Activated CD4-positive, CD25-positive, alpha-beta regulatory T cell (primary cell): ENCODE data around the gene B3GALT6.

Experiments
- DNase-seq, 4 experiments: peaks; one replicate each; lab custom pipeline; 2025; lab: John Stamatoyannopoulos, UW

The B3GALT6 gene

DNA sequence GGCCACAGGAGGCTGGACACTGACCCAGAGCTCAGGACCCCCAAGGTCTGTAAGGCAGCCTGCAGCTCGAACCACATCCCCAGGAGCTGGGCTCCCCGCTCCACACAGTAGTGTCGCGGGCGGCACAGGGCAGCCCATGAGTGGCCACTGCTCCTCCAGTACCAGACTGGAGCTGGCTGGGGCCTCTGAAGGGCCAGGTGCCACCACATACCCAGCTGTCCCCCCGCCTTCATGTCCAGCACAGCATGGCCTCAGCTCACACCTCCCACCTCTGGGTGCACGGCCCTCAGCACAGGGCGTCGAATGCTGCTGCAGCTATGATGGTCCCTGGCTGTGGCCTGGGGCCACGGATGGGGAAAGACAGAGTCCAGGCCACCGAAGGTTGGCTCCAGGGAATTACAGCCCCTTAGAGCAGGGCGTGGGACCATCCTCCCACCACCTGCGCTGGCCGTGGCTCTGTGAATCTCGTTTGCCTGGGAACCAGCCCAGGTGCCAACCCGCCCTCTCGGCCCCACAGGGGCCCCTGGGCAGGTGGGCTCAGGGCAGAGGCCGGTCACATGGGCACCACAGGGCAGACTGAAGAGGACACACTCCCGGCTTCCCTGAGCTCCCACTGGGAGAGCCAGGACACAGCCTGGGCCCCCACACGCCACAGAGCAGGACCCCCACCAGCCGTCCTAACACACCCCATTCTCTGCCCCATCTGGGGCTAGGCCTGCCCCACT, 16.0 kb upstream of the B3GALT6 start:
- DNase-seq, result no peak

DNA sequence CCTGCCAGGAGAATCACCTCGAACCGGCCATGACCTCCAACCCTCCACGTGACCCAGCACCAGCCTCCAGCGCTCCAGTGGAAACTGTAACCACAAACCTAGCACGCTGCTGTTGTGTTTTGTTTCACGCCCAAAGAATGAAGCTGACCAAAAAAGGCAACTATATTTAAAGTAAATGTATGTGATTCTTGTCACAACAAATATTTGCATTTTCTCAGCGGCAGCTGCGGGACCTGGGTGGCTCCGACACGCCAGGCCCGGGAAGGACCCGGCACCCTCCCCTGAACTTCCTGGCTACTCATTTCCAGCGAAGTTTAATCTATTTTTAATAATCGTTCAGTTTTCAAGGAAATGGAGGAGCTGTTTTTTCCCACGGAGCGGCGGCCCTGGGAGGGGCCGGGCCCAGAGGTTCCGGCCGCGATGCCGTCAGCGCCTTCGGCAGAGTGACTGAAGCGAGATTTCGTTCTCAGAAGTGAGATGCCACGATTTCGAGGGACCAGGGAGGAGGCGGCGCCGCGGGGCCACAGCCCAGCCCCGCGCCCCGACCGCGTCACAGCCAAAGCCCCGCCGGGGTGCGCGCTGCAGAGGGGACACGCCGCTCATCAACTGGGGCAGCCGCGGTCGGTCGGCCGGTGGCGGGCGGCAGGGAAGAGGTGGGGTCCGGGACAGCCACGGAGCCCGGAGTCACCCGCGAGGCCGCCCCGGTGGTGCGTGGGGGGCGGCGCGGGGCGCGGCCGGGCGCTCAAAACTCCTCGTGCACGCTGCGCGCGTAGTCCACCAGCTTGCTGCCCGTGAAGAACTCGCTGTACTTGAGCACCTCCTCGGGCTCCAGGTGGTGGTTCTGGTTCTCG, 15.0 kb upstream of the B3GALT6 start:
- no peak for DNase-seq

DNA sequence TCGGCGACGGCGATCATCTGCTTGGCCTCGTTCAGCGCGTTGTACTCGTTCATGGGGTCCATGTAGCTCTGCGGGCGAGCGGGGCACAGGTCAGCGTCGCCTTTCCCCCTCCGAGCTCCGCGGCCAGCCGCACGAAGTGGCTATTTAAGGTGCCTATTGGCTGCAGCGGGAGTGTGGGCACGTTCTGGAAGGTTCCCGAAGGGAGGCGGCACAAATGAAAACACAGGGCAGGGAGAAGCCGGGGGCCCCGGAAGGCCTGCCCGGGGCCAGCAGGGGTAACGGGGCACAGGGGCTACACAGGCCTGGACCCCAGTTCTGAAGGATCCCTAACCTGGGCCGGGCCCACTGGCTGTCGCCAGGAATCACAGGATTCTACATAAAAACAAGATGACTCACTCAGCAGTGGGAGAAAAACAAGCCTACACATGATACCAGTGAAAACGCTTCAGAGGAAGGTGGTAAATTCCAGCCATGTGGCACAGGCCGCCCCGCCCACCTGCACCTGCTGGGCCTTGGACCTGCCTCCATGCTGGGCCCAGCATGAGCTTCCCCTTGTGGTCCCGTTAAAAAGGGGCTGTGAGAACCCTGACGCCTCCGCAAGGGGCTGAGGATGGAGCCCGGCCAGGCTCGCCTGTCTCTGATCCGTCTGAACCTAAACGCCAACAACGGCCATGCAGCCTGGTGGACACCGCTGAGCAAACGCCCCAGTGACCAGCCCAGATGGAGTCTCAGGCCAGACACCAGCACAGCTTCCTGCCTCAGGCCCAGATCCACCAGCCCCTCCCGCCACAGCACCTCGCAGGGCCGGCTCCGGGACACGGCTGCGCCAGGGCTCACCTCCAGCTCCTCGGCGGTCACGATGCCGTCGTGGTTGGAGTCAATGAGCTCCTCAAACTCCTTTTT, 14.2 kb upstream of the B3GALT6 start:
- DNase-seq, result no peak

DNA sequence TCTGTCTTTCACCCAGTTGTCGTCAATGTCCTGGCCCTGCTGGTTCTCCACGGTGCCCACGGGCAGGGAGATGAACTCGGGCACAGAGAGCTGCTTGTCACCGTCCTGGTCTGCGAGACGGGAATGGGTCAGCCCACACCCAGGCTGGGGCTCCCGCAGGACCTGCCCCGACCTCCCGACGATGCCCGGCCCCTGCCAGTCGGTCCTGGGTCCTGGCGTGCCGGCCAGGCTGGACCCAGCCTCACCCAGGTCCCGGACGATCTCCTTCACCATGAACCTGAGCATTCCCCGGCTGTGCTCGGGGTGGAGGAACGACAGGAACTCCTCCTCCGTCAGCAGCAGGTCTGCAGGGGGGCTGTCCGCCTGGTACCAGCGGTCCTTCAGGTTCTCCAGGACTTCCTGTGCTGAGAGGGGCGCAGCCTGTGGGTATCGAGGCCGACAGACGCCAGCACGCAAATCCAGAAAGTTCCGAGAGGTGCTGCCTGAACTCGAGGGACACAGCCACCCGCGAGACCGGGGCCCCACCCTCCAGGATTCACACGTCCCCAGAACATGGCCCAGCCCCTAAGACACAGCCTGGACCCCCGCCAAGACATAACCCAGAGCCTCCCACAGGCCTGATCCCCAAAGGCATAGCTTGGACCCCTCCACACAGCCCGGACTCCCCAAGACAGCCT, 13.4 kb upstream of the B3GALT6 start:
- DNase-seq, result no peak

DNA sequence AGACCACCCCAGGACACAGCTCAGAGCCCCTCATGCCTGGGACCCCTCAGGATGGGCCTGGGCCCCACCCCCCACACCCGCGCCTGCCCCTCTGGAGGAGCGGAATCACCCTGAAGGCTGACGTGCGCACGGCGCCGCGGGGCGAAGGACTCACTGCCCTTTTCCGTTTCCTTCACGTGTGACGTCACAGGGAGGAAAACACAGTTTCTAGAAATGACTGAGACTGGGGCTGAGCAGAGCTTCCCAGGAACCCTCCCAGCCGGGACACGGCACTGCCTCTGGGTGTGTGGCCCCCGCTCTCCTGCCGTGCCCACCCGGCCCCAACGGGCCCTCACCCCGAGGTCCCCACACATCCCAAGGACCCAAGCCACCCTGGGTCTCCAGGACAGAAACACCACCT, 12.7 kb upstream of the B3GALT6 start:
- peak in 1 of 4 experiments; percentile 30 for DNase-seq

DNA sequence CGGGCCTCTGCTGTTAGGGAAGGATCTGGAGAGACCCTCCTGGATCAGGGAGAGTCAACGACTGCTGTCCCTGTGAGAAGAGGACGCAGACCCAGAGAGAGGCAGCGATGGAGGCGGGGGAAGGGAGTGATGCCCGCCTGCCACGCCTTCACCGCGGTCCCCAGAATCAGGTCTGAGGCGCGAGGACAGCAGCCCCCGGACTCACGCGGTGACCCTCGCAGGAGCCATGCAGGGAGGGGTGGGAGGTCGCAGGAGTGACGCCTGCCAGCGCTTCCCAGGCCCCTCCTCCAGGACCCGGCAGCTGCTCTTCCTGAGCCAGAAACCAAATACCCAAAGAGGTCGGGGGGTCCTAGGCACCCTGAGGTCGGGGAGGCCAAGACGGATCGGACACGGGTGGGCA, 11.8 kb upstream of the B3GALT6 start:
- no peak for DNase-seq

DNA sequence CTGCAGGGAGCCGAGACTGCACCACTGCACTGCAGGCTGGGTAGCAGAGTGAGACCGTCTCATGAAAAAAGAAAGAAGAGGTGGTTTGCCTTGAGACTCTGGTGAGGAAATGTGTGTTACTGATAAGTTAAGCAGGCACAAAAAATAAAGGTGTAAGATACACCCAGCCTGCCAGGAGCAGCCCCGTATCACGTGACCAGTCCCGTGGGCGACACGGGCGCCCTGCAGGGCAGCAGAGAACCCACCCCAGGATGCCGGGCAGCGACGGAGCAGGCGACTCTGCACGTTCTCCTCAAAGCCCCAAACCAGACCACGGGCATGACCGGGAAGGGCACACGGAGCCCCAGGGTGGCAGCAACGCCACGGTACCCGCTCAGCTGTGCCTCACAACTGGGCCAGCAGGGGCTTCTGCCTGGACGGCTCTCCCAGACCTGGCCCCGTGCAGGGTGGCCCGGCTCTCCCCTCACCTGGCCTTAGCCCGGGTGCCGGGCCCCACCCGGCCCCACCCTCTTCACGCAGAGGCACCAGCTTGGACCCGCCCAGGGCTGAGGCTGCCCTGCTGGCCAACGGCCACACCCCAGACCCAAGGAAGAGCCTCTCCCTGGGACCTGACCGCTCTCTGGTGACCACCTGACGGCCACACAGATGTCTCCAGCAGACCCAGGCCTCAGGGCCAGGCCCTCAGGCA, 10.0 kb upstream of the B3GALT6 start:
- no peak for DNase-seq

DNA sequence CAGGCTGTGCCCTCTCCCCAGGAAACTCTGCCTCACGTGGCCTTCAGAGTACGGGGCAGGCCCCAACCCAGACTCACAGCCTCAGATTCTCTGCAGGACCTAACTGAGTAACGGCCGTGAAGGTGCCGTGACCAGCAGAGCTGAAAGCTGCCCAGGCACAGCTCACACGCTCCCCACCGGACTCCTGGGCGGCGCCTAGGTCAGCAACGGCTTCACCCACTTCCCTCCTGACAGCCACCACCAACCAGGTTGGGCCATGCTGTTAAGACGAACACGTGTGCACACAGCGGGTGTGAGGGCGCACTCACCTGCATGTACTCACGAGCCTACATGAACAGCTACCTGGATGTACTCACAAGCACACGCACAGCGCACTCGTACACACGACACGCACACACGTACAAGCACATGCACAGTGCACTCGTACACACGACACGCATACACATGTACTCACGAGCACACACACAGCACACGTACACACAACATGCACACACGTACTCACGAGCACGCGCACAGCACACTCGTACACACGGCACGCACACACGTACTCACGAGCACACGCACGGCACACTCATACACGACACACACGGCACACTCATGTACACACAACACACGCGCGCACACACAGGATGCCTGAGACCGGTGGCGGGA, 9.3 kb upstream of the B3GALT6 start:
- DNase-seq, result no peak

DNA sequence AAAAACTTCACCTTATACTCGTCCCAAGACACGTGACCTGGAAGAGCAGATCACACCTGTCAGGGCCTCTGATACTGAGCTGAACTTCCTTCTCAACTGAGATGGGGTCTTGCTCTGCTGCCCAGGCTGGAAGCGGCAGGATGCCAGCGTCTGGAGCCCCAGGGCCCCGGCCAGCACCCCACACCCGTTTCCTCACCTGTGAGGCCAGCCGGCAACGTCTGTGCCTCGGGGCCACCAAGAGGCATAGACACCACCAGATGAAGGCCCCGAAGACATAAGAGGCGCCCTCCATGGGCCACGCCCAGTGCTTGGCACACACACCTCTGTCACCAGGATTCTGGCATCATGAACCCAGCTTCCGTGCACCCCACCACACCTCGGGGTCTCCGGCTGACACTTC, 8.7 kb upstream of the B3GALT6 start:
- no peak for DNase-seq

DNA sequence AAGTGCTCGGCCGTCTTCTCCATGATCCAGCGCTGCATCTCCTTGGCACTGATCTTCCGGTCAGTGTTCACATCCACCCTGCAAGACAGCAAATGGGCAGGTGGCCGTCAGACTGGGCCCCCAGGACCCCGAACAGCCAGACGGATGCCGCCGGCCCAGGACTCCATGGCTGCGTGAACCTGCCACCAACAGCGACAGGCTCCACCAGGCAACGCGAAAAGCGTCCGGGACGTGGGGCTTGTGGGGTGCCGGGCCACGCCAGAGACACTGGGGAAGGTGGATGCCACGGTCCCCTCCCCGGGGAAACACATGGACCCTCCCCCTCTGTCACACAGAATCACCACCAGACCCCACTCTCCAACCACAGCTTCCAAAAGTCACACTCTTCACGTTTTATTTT, 8.1 kb upstream of the B3GALT6 start:
- DNase-seq, result no peak

DNA sequence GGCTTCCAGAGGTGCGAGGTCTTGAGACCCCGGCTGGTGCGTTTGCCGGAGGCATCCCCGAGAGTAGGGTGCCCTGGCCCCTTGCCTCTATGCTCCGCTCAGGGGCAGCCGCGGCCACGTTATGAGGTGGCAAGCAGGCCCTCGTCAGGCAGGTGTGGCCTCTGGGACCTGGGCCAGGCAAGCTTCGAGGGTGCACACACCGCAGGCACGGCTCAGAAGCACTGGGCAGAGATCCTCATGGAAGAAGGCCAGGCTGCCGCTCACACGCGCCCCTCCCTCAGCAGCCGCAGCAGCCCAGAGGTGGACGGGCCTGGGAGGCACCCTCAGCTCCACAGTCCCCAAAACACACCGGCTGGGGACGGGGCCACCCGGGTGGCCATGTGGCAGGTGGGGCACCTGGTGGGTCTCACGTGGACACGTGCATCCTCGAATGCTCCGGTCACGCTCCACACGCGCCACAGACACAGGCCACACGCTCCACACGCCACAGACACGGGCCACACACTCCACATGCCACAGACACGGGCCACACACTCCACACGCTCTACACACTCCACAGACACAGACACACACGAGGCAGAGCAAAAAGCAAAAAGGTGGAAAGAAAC, 6.7 kb upstream of the B3GALT6 start:
- no peak for DNase-seq

DNA sequence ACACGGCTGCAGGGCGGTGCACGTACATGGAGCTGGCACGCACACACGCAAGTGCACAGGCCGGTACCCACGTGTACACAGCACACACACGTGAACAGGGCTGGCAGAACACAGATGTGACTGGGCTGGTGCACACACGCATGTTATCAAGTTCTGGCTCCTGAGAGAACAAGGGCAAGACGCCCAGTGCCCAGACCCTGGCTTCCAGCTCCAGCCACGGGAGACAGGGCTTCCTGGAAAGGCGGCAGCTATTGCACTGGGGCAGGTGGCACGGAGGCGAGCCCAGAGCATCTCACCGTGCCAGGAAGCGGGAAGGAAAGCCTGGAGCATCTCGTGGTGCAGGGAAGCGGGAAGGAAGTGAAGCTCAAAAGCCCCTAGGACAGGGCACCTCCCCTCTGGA, 6.1 kb upstream of the B3GALT6 start:
- no peak for DNase-seq

DNA sequence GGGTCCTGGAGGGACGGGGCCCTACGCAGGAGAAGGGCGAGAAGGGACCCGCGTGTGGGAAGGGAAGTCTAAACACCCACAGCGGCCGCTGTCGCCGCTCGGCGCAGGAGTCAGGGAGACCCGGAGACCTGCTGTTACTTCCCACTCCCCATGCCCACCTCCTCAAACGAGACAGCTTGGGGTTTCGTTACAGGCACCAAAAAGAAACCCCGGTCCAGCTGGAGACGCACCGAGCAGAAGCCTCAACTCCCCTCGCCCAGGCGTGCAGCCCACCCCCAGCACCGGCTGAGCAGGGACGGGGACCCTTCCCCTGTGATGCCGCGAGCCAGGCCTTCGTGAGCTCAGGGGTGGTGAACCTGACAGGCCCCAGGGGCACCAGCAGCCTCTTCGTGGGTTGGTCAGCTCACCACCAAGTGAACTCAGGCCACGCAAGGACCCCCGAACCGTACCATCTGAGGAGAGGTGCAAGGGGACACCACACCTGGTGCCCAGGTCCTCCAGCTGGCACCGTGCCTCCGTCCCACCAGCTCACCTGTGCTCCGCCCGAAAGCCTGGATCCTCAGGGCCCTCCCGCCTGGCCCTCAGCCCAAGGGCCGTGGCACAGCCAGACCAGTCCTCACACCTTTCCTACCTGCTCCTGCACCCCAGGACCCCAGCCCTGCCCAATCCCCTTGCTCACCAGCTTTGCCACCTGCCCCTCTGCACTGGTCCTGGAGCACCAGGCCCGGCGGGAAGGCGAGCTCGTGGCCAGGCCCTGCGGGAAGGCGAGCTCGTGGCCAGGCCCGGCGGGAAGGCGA, 5.3 kb upstream of the B3GALT6 start:
- no peak for DNase-seq

DNA sequence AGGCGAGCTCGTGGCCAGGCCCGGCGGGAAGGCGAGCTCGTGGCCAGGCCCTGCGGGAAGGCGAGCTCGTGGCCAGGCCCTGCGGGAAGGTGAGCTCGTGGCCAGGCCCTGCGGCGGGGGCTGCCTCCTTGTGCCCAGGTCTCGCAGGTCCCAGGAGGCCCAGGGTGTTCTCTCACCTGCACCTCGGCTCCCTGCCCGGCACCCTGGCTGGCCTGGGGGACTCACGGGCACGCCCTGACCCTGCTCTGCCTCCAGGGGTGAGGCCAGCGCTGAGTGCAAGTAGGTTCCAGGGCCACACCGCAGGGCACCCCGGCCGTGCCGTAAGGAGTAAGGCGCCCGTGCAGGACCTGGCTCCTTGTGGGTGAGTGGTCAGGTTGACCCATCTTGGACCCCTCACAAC, 4.7 kb upstream of the B3GALT6 start:
- no peak for DNase-seq

DNA sequence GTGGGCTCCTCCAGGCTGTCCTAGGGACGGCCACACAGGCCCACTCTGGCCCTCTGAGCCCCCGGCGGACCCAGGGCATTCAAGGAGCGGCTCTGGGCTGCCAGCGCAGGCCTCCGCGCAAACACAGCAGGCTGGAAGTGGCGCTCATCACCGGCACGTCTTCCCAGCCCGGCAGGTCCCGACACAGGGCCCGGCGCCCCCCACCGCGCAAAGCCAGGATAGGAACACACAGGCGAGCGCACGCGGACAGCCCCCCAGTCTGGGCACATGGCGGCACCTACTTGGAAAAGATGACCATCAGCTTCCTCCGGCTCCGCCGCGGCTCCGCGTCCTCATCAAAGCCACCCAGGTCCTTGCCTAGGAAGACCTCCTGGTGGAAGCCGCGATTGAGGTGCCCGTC, 3.9 kb upstream of the B3GALT6 start:
- no peak for DNase-seq

DNA sequence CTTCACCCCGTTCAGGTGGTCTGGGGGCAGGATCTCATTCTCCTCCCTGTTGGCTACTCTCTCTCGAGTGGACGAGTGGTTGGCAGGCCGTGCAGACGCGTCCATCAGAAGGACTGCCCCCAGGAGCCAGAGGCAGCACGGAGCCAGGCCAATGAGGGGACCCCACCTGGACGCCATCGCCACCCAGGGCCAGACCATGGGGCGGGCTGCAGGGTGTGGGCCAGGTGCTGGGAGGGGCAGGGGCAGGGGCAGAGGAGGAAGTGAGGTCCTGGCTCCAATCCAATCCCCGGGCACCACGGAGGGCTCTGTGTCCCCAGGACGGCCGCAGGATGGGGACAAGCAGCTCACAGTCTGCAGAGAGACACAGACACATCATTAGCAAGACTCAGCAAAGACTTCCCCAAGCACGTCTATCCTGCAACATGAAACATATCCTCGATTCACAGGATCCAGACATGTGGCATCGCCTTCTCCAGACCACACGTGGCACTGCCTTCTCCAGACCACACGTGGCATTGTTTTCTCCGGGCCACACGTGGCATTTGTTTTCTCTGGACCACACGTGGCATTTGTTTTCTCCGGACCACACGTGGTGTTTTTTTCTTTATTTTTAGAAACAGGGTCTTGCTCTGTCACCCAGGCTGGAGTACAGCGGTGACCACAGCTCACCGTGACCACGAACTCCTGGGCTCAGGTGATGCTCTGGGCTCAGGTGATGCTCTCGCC, 3.3 kb upstream of the B3GALT6 start:
- DNase-seq, result no peak

DNA sequence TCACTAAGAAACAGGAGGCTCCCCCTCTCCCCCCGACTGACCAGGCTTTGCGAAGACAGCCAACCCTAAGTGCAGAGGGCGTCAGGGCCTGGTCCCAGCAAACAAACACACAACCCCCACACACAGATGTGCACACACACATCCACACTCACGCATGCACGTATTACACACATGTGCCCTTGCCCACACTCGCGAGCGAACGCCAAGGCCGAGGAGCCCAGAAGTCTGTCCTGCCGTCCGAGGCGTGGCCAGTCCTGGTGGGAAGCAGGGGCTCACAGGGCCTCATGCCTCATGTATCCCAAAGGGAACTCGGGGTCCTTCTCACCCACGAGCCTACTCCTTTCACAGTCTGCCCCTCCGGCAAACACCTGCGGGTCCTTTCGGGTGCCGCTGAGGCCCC, 2.3 kb upstream of the B3GALT6 start:
- DNase-seq, result no peak

DNA sequence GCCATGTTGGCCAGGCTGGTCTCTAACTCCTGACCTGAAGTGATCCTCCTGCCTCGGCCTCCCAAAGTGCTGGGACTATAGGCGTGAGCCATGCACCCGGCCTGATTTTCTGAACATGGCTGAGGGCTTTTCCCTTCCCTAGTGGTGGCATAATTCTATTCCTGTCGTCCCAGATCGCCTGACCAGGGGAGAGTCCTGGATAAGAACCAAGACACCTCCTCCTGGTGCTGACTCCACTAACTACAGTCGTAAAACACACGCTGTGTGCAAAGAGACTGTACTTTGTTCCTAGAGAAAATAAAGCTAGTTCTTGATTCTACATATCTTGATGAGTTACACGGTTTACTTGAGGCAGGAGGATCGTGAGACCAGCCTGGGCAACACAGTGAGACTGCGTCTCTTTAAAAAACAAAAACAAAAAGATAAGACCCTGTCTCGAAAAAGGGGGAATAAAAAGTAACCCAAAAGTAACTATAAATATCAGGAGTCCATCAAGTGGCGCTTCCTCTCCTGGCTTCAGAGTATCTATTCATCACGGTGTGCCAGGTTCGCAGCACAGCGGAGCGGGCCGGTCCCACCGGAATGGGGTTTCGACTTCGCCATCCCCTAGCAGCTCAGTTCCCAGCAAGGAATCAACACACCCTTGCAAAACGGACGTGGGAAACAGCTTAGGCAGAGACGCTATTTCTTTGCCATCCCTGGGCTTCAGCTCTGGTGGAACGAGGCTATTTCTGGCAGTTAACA, 1.2 kb upstream of the B3GALT6 start:
- no peak for DNase-seq
